H1 (cell line): Measurements from ENCODE around the gene CREBZF. TPM values are rescaled to one million over a fixed set of nuclear protein-coding genes. Genes with fewer than 3 reads are reported as not detected.

Experiments used
- CTCF ChIA-PET: fragments of 300-600 bp; sonication (Branson Sonifier 250); formaldehyde crosslinking; loops from one replicate; lab custom pipeline; 2021; ENCODE audit not compliant: partially characterized antibody; lab: Charles Lee
- POLR2A ChIA-PET: fragments of 300-600 bp; sonication (Branson Sonifier 250); formaldehyde crosslinking; loops from one replicate; lab custom pipeline; 2021; ENCODE audit warnings: inconsistent platforms; ENCODE audit not compliant: partially characterized antibody; lab: Charles Lee
- DNase-seq, 2 experiments: peaks; one replicate each; pipeline versions ENCODE4 v3.0.0 to v3.0.0-alpha.2; 2010 to 2022; ENCODE audit warnings: low spot score in 2 of 2, low read depth in 1 of 2, mixed read lengths in 1 of 2
- FAIRE-seq: peaks from 2 replicates; lab custom pipeline; 2011; peaks lifted over from hg19 to GRCh38; lab: Jason Lieb, UNC
- H2AFZ ChIP-seq: 2 replicates; pipeline ENCODE4 v1.8.1; 2012; ENCODE audit warnings: low read length, inconsistent platforms
- H2AK5ac ChIP-seq: 2 replicates; pipeline ENCODE4 v1.6.1; 2013; ENCODE audit warnings: low read depth, low read length
- H2BK120ac ChIP-seq: replicated peaks from 2 replicates; pipeline ENCODE3; 2013; ENCODE audit warnings: low read depth, low read length, inconsistent platforms
- H2BK12ac ChIP-seq: 2 replicates; pipeline ENCODE4 v1.6.1; 2013; ENCODE audit warnings: low read depth, low read length
- H2BK15ac ChIP-seq: 2 replicates; pipeline ENCODE4 v1.6.1; 2013; ENCODE audit warnings: low read length
- H2BK20ac ChIP-seq: 2 replicates; pipeline ENCODE4 v1.6.1; 2013; ENCODE audit warnings: low read length
- H2BK5ac ChIP-seq: 2 replicates; pipeline ENCODE4 v1.6.1; 2013; ENCODE audit warnings: low read depth, low read length
- H3K14ac ChIP-seq: 2 replicates; pipeline ENCODE4 v1.6.1; 2013; ENCODE audit warnings: inconsistent platforms; ENCODE audit not compliant: insufficient read length
- H3K18ac ChIP-seq: 2 replicates; pipeline ENCODE4 v1.6.1; 2013; ENCODE audit warnings: low read length; ENCODE audit errors: extremely low read depth
- H3K23ac ChIP-seq: 2 replicates; pipeline ENCODE4 v1.6.1; 2013; ENCODE audit warnings: inconsistent platforms; ENCODE audit not compliant: insufficient read length
- H3K23me2 ChIP-seq: 2 replicates; pipeline ENCODE4 v1.6.1; 2013; ENCODE audit warnings: low read depth, low read length
- H3K27ac ChIP-seq: 2 replicates; pipeline ENCODE4 v1.6.1; 2011; ENCODE audit warnings: low read depth, low read length, inconsistent platforms
- H3K27me3 ChIP-seq, 4 experiments: replicated peaks in 1 of 4; 1 replicate in 1 of 4; 2 replicates in 3 of 4; pipeline versions ENCODE4 v1.6.1 to v1.8.1; 2011 to 2013; ENCODE audit warnings: low read length in 3 of 4, mild to moderate bottlenecking in 3 of 4, inconsistent platforms in 2 of 4, mixed read lengths in 2 of 4, moderate library complexity in 1 of 4; ENCODE audit not compliant: control insufficient read depth in 3 of 4, insufficient read depth in 3 of 4; ENCODE audit errors: extremely low read depth in 1 of 4
- H3K36me3 ChIP-seq, 4 experiments: 2 replicates each; pipeline versions ENCODE4 v1.6.1 to v1.8.1; 2011 to 2013; ENCODE audit warnings: mild to moderate bottlenecking in 4 of 4, low read length in 3 of 4, moderate library complexity in 2 of 4, control low read depth in 1 of 4, inconsistent platforms in 1 of 4; ENCODE audit not compliant: insufficient read depth in 4 of 4, control insufficient read depth in 2 of 4
- H3K4ac ChIP-seq: replicated peaks from 2 replicates; pipeline ENCODE3; 2013; ENCODE audit warnings: low read length, low read depth, mixed read lengths, inconsistent platforms; ENCODE audit not compliant: insufficient read length
- H3K4me1 ChIP-seq, 4 experiments: replicated peaks in 1 of 4; 1 replicate in 1 of 4; 2 replicates in 3 of 4; pipeline versions ENCODE4 v1.6.1 to v1.8.1; 2011 to 2013; ENCODE audit warnings: low read length in 3 of 4, inconsistent platforms in 2 of 4, mixed read lengths in 1 of 4; ENCODE audit not compliant: insufficient read depth in 4 of 4, control insufficient read depth in 3 of 4
- H3K4me2 ChIP-seq, 2 experiments: 2 replicates each; pipeline versions ENCODE4 v1.6.1 to v1.8.1; 2011 to 2013; ENCODE audit warnings: low read depth in 2 of 2, low read length in 2 of 2, control low read depth in 1 of 2, inconsistent platforms in 1 of 2, mild to moderate bottlenecking in 1 of 2; ENCODE audit not compliant: insufficient read depth in 1 of 2
- H3K4me3 ChIP-seq, 4 experiments: fragments of 200-600, 300-600 bp in 1 of 4; sonication (generic), shearing (Covaris generic), sonication (Bioruptor Twin) in 1 of 4; 2 replicates each; pipeline versions ENCODE4 v1.5.1 to v1.8.1; 2011 to 2016; ENCODE audit warnings: low read length in 4 of 4, low read depth in 3 of 4, control low read depth in 2 of 4, inconsistent platforms in 2 of 4, mild to moderate bottlenecking in 2 of 4, mixed read lengths in 1 of 4, moderate library complexity in 1 of 4; ENCODE audit not compliant: insufficient read depth in 2 of 4; ENCODE audit errors: extremely low read depth in 1 of 4
- H3K56ac ChIP-seq: replicated peaks from 2 replicates; pipeline ENCODE3; 2013; ENCODE audit warnings: low read depth, mild to moderate bottlenecking, mixed read lengths, low read length, inconsistent platforms; ENCODE audit not compliant: insufficient read length
- H3K79me1 ChIP-seq: 2 replicates; pipeline ENCODE4 v1.6.1; 2013; ENCODE audit warnings: low read depth, low read length, control low read depth
- H3K79me2 ChIP-seq, 2 experiments: 2 replicates each; pipeline versions ENCODE4 v1.6.1 to v1.8.1; 2012 to 2013; ENCODE audit warnings: low read length in 2 of 2, mild to moderate bottlenecking in 2 of 2, inconsistent platforms in 1 of 2; ENCODE audit not compliant: insufficient read depth in 2 of 2, control insufficient read depth in 1 of 2
- H3K9ac ChIP-seq, 4 experiments: replicated peaks in 1 of 4; 1 replicate in 1 of 4; 2 replicates in 3 of 4; pipeline versions ENCODE4 v1.6.1 to v1.8.1; 2011 to 2013; ENCODE audit warnings: low read depth in 3 of 4, low read length in 3 of 4, control low read depth in 2 of 4, mild to moderate bottlenecking in 2 of 4, moderate library complexity in 2 of 4, inconsistent platforms in 1 of 4; ENCODE audit errors: extremely low read depth in 1 of 4
- H3K9me3 ChIP-seq, 2 experiments: 2 replicates each; pipeline versions ENCODE4 v1.6.1 to v1.8.1; 2012 to 2013; ENCODE audit warnings: mild to moderate bottlenecking in 2 of 2, moderate library complexity in 2 of 2, control low read depth in 1 of 2, inconsistent platforms in 1 of 2, low read depth in 1 of 2, low read length in 1 of 2, mixed read lengths in 1 of 2; ENCODE audit not compliant: insufficient read depth in 2 of 2
- H4K20me1 ChIP-seq, 2 experiments: replicated peaks in 1 of 2; 2 replicates each; pipeline versions ENCODE3 to v1.8.1; 2011 to 2013; ENCODE audit warnings: inconsistent platforms in 2 of 2, low read length in 2 of 2, mild to moderate bottlenecking in 1 of 2; ENCODE audit not compliant: insufficient read depth in 2 of 2, control insufficient read depth in 1 of 2
- H4K5ac ChIP-seq: 2 replicates; pipeline ENCODE4 v1.6.1; 2013; ENCODE audit warnings: low read length, low read depth, mixed read lengths, inconsistent platforms; ENCODE audit not compliant: insufficient read length
- H4K8ac ChIP-seq: 2 replicates; pipeline ENCODE4 v1.8.0; 2013; ENCODE audit warnings: mild to moderate bottlenecking, moderate library complexity, low read length, inconsistent platforms; ENCODE audit not compliant: insufficient read depth; ENCODE audit errors: extremely low read depth
- H4K91ac ChIP-seq: replicated peaks from 2 replicates; pipeline ENCODE3; 2013; ENCODE audit warnings: low read length, mixed read lengths, inconsistent platforms; ENCODE audit not compliant: insufficient read length
- CEBPB ChIP-seq: IDR thresholded peaks from 2 replicates; pipeline ENCODE4 v1.6.1; 2012; ENCODE audit warnings: low read depth, low read length
- KDM1A ChIP-seq: fragments of 200-600, 300-600 bp; sonication (generic); IDR thresholded peaks from 2 replicates; pipeline ENCODE4 v1.7.1; 2016; ENCODE audit warnings: mild to moderate bottlenecking, low read length, borderline replicate concordance
- NANOG ChIP-seq: IDR thresholded peaks from 2 replicates; pipeline ENCODE4 v1.6.1; 2011; ENCODE audit warnings: low read length, low read depth, mild to moderate bottlenecking, inconsistent platforms; ENCODE audit not compliant: insufficient read depth, poor library complexity, severe bottlenecking
- POLR2AphosphoS5 ChIP-seq: IDR thresholded peaks from 2 replicates; pipeline ENCODE4 v1.6.1; 2011; ENCODE audit warnings: low read depth, low read length
- RNF2 ChIP-seq: fragments of 200-900, 300-1000 bp; sonication (generic); IDR thresholded peaks from 2 replicates; pipeline ENCODE4 v1.7.1; 2016; ENCODE audit warnings: borderline replicate concordance, low read depth, mild to moderate bottlenecking, antibody characterized with exemption, low read length; ENCODE audit not compliant: poor library complexity, severe bottlenecking; ENCODE audit errors: missing control alignments
- TAF1 ChIP-seq: IDR thresholded peaks from 2 replicates; pipeline ENCODE4 v1.6.1; 2011; ENCODE audit warnings: mild to moderate bottlenecking, low read depth, low read length
- ZNF274 ChIP-seq: IDR thresholded peaks from 2 replicates; pipeline ENCODE4 v1.7.0; 2012; ENCODE audit warnings: low read length, borderline replicate concordance; ENCODE audit errors: extremely low read depth
- WGBS, 2 experiments: shearing (Covaris generic) in 1 of 2; methylation state at CpG; one replicate each; pipeline versions ENCODE4 v1.1.6 to v1.1.7; 2013 to 2015; ENCODE audit warnings: low lambda C conversion rate in 2 of 2, mixed read lengths in 2 of 2, inconsistent platforms in 1 of 2, low coverage in 1 of 2, missing lambda C conversion rate in 1 of 2; ENCODE audit not compliant: insufficient replicate concordance in 2 of 2, insufficient coverage in 1 of 2, insufficient read length in 1 of 2; ENCODE audit errors: extremely low coverage in 1 of 2, missing lambda C conversion rate in 1 of 2; 5-methylcytosine and 5-hydroxymethylcytosine counted together
- polyA plus RNA-seq, 7 experiments: library from polyadenylated mRNA; depleted of rRNA in 3 of 7; stranded (reverse) in 5 of 7; unstranded in 2 of 7; fragments of >200 nt in 5 of 7; fragments of 200-250 nt in 2 of 7; gene quantifications; 1 replicate in 5 of 7; 2 replicates in 1 of 7; 4 replicates in 1 of 7; pipeline versions ENCODE4 v1.2.1 to v1.2.3, GENCODE V29; 2011 to 2013; ENCODE audit warnings: missing spikeins in 2 of 7, mixed read lengths in 2 of 7
- total RNA-seq: library from RNA; stranded (reverse); fragmentation: NEBNext Ultra II Directional; extraction: Animal tissue kit (Norgen Biotek cat#: 25700); gene quantifications from 2 replicates; pipeline ENCODE4 v1.2.1, GENCODE V29; 2021
- TF ChIP-seq, protein P1 (sequence below): IDR thresholded peaks from 2 replicates; pipeline ENCODE4 v1.6.1; 2012; ENCODE audit warnings: inconsistent platforms

CREBZF gene
- total and polyA plus RNA-seq, 2 of the 8 experiments (the other 6 are each of a cell fraction or from before 2014, with no cell fraction given), result 15.4 to 44.9 TPM

DNA sequence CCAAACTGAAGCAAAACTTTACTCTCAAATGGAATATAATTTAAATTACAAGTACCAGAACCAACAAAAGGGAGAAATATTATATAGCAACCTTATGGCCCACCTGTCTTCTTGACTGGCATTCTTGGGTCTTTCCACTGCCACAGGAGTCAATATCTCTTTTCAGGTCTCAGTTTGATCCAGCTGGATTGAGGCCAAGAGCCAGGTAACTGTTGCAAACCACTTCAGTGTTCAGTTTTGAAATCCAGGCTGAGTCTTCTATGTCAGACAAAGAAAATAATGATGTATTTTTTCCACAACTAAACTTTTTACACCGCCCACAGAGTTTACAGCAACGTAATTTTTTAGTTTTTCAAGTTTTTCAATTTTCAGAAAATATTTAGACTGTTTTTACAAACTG lies 38.4 kb downstream of the CREBZF start:
- FAIRE-seq, result no peak

More for the DNA sequence above, 38.4 kb downstream of the CREBZF start:
- peaks cover 0 to 7% (median 3%) of the 10 kb centered on the region in 4 experiments; a peak in 3 of 8 replicates for H3K36me3 ChIP-seq
- H3K9ac ChIP-seq, result no peak overlapping the region
- CTCF ChIA-PET, result interaction anchor here (1.0 to 1.3 kb wide), 3 partner anchors 9 to 727 kb away, joined by 3 to 4 read pairs (median 3); no protein-coding TSS in a partner anchor
- H4K20me1 ChIP-seq, result no peaks in the 10 kb centered on the region
- no peak overlapping the region for H3K18ac ChIP-seq
- H3K14ac ChIP-seq, result no peak overlapping the region
- H3K23me2 ChIP-seq, result peaks cover 12% of the 10 kb centered on the region
- peak overlapping the region in 2 of 4 experiments; percentile 72 to 90; a peak in 3 of 8 replicates for H3K4me3 ChIP-seq
- H2BK15ac ChIP-seq, result no peak overlapping the region
- no peak overlapping the region for H3K4ac ChIP-seq
- H2BK20ac ChIP-seq, result no peak overlapping the region
- no peaks in the 10 kb centered on the region for H3K27me3 ChIP-seq
- H3K27ac ChIP-seq, result no peak overlapping the region
- H2AK5ac ChIP-seq, result no peak overlapping the region
- no peak overlapping the region for H4K8ac ChIP-seq
- no peak overlapping the region for H3K23ac ChIP-seq
- no peak overlapping the region for H4K5ac ChIP-seq
- H2BK12ac ChIP-seq, result no peak overlapping the region
- POLR2A ChIA-PET, result interaction anchor here (0.7 to 2.6 kb wide), 4 partner anchors 10 to 25 kb away, joined by 3 to 20 read pairs (median 4); partner anchors contain the start of gene TMEM126A
- no peak overlapping the region for H2AFZ ChIP-seq
- peak overlapping the region; percentile 68 to 99 for H3K4me2 ChIP-seq
- no peak overlapping the region for H3K56ac ChIP-seq
- H3K79me1 ChIP-seq, result peaks cover 2% of the 10 kb centered on the region; the same call in 1 of the 2 replicates
- TF ChIP-seq KDM1A (no peak), NANOG (no peak), ZNF274 (no peak), RNF2 (no peak), TAF1 (no peak), POLR2AphosphoS5 (no peak), CEBPB (no peak)
- TF ChIP-seq, protein P1, sequence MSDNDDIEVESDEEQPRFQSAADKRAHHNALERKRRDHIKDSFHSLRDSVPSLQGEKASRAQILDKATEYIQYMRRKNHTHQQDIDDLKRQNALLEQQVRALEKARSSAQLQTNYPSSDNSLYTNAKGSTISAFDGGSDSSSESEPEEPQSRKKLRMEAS, result no peak
- peaks cover 0 to 9% (median 0%) of the 10 kb centered on the region in 4 experiments; a peak in 4 of 7 replicates for H3K4me1 ChIP-seq
- WGBS, 2 experiments, result 72% methylated on average over 2 of the region's 2 CpGs; no CpG with 5 or more reads in 1 of the 2 experiments
- H4K91ac ChIP-seq, result no peak overlapping the region
- H2BK120ac ChIP-seq, result no peak overlapping the region
- no peak for DNase-seq
- H3K79me2 ChIP-seq, result peaks cover 18 to 31% of the 10 kb centered on the region in 2 experiments
- H3K9me3 ChIP-seq, result no peaks in the 10 kb centered on the region
- H2BK5ac ChIP-seq, result no peak overlapping the region
